AG10803 (cell line): ENCODE measurements around the gene DLG5.

Experiments
- DNase-seq: peaks from one replicate; pipeline ENCODE4 v3.0.0; 2010; ENCODE audit warnings: low read depth
- H3K4me3 ChIP-seq: 2 replicates; pipeline ENCODE4 v1.5.1; 2011; ENCODE audit warnings: mild to moderate bottlenecking, low read length, control low read depth
- CTCF ChIP-seq: conservative IDR thresholded peaks from 2 replicates; pipeline ENCODE4 v1.5.1; 2011; ENCODE audit warnings: mild to moderate bottlenecking, low read length, control low read depth, inconsistent platforms

Gene DLG5

GRCh38 chr10:77936697-77937567 is 10.4 kb upstream of the DLG5 start:
- H3K4me3 ChIP-seq: no peak overlapping the region
- DNase-seq: no peak
- TF ChIP-seq CTCF: no peak

- no peak overlapping the region for H3K4me3 ChIP-seq
- DNase-seq: peak; percentile 48
- TF ChIP-seq CTCF: no peak
Observed at GRCh38 chr10:77932016-77932715, 5.6 kb upstream of the DLG5 start.

DNA sequence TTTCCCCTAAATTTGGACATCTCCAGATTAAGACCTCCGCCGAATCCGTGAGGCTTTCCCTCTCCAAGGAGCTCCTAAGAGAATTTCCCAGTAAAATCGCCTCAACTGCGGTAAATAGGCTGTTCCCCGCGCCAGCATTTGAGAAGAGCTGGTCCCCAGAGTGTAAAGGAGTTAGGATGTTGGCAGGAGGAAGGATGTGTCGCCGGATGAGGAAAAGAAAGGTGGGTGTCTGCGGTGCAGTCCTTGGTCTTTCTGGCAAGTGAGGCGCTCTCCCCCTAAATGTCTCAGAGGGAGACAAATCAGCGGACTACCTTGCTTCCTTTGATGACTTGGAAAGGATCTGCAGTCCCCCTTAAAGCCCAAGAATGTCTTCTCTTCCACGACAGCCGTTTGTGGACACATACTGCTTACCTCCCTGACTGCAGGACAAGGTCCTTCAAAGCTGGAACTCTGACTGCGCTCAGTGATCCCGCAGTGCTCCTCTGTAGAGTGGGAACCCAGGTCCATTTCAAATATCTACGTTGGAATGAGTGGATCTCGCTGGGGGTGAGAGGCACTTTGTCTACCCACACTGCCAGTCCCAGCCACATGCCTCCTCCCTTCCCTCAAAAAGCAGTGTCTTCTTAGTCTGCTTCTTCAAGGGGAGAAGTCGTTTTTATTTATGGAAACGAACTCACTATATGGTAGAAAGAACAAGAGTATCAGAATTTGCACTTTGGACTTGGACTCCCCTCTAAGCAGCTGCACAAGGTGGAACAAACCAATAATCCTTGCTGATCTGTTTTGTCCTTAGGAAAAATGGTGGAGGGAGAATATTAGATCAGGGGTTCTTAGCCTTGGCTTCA is 1.1 kb upstream of the DLG5 start:
- H3K4me3 ChIP-seq: peak overlapping the region; percentile 85
- DNase-seq: no peak

GRCh38 chr10:77925795-77926565 is 575 bp downstream of the DLG5 start:
- peak overlapping the region; percentile 85 for H3K4me3 ChIP-seq
- no peak for TF ChIP-seq CTCF
- DNase-seq: no peak

More for the DNA sequence above, 1.1 kb upstream of the DLG5 start:
- no peak for TF ChIP-seq CTCF

- peak overlapping the region; percentile 85 for H3K4me3 ChIP-seq
- DNase-seq: peak; percentile 49
- TF ChIP-seq CTCF: no peak
Observed at GRCh38 chr10:77925410-77925794, 1.2 kb downstream of the DLG5 start.

DNA sequence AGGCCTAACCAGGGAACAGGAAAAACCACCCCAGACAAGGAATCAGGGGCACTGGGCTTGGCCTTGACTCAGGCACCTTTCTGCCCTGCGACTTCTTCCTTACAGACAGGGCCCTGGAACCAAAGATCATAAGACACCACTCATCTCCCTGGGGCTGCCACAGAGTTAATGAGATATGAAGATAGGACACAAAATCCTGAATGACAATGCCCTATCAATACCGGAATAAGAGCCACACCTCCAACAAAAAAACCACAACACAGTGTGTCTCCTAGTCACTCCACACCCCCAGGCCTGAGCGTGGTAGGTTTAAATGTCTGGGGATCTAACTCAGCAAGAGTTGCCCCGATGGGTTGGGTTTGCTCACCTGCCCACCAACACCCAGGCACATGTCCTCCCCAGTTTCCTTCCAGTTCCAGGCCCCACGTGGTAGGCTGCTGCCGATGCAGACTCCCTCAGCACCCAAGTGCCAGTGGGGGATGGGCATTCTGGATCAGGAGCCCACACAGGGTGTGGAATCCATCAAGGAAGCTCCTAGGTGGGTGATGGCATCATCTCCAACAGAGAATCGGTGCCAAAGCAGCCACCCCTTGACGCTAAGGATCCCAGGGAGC is 3.9 kb downstream of the DLG5 start:
- no peak for DNase-seq
- no peak overlapping the region for H3K4me3 ChIP-seq
- TF ChIP-seq CTCF: no peak
